HUES64 (cell line): ENCODE results near the gene TADA2A.

Experiments used
- H3K27ac ChIP-seq: 2 replicates; pipeline ENCODE4 v1.7.0; 2013; ENCODE audit warnings: low read depth, low read length, inconsistent platforms
- H3K27me3 ChIP-seq: 2 replicates; pipeline ENCODE4 v1.6.1; 2013; ENCODE audit warnings: mild to moderate bottlenecking, low read length; ENCODE audit not compliant: insufficient read depth
- H3K36me3 ChIP-seq: 2 replicates; pipeline ENCODE4 v1.6.1; 2013; ENCODE audit warnings: mild to moderate bottlenecking, low read length; ENCODE audit not compliant: insufficient read depth
- H3K4me1 ChIP-seq: 2 replicates; pipeline ENCODE4 v1.6.1; 2013; ENCODE audit warnings: mild to moderate bottlenecking, low read length, moderate library complexity; ENCODE audit not compliant: insufficient read depth
- H3K4me3 ChIP-seq: 2 replicates; pipeline ENCODE4 v1.5.1; 2013; ENCODE audit warnings: mild to moderate bottlenecking, low read length, moderate library complexity
- H3K9ac ChIP-seq: 2 replicates; pipeline ENCODE4 v1.6.1; 2013; ENCODE audit warnings: mild to moderate bottlenecking, low read depth, low read length
- H3K9me3 ChIP-seq: 2 replicates; pipeline ENCODE4 v1.6.1; 2013; ENCODE audit warnings: low read depth, low read length; ENCODE audit not compliant: insufficient read depth
- WGBS: fragments of 150-250, 120-280 bp; methylation state at CpG from one replicate; pipeline ENCODE4 v1.1.7; 2013; ENCODE audit warnings: missing lambda C conversion rate; 5-methylcytosine and 5-hydroxymethylcytosine counted together

Gene TADA2A

DNA sequence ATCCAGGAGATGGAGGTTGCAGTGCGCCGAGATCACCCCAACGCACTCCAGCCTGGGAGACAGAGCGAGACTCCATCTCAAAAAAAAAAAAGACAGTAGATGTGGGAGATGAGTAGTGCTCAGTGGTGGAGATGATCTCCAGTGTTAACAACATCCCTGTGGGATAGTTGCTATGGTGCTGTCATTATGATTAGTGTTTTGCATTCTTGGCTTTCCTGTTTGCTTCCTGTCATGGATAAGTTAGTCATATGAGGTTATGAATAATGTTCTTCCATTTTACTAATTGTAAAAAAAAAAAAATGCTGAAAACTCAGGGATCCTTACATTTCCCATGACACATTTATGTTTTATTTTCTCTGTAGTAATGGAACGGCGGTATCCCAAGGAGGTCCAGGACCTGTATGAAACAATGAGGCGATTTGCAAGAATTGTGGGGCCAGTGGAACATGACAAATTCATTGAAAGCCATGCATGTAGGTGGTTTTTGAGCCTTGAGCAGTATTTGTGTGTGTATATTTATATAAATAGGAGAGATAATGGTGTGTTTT lies 58.5 kb downstream of the TADA2A start:
- WGBS: 98% methylated on average over 7 of the region's 7 CpGs
- no peak overlapping the region for H3K27ac ChIP-seq

DNA sequence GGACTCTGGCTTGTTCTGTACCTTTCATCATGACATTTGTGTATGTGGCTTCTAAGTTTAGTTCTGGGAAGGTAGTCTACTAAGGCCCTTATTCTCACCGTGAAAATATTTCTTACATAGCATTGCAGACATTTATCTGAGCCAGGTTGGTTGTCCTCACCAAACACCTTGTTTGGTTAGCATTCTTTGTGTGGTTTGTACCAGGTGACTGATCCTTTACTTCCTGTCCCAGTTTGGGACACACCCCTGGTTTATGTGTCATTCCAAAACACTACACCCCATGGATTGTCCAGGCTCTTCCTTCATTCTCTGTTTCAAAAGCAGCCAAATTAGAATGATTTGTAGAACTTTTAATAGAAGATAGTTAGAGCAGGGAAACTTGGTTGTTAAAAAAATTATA lies 59.8 kb downstream of the TADA2A start:
- no peak overlapping the region for H3K4me3 ChIP-seq
- H3K4me1 ChIP-seq: no peaks in the 10 kb centered on the region
- no peaks in the 10 kb centered on the region for H3K9me3 ChIP-seq
- no peak overlapping the region for H3K27ac ChIP-seq
- no peak overlapping the region for H3K9ac ChIP-seq
- H3K27me3 ChIP-seq: no peaks in the 10 kb centered on the region
- no CpG with 5 or more reads among the region's 1 CpG for WGBS
- H3K36me3 ChIP-seq: peaks cover 59% of the 10 kb centered on the region

More for the DNA sequence above, 58.5 kb downstream of the TADA2A start:
- Histone ChIP-seq H3K36me3 (peaks cover 48% of the 10 kb centered on the region), H3K27me3 (no peaks in the 10 kb centered on the region), H3K9me3 (no peaks in the 10 kb centered on the region), H3K9ac (no peak overlapping the region), H3K4me1 (no peaks in the 10 kb centered on the region), H3K4me3 (no peak overlapping the region)

- no peaks in the 10 kb centered on the region for H3K9me3 ChIP-seq
- H3K9ac ChIP-seq: no peak overlapping the region
- no peaks in the 10 kb centered on the region for H3K4me1 ChIP-seq
- 93% methylated on average over 7 of the region's 7 CpGs for WGBS
- H3K27me3 ChIP-seq: no peaks in the 10 kb centered on the region
- no peak overlapping the region for H3K27ac ChIP-seq
- peaks cover 71% of the 10 kb centered on the region for H3K36me3 ChIP-seq
- H3K4me3 ChIP-seq: no peak overlapping the region
Measured at GRCh38 chr17:37470181-37470580, 63.5 kb downstream of the TADA2A start.

DNA sequence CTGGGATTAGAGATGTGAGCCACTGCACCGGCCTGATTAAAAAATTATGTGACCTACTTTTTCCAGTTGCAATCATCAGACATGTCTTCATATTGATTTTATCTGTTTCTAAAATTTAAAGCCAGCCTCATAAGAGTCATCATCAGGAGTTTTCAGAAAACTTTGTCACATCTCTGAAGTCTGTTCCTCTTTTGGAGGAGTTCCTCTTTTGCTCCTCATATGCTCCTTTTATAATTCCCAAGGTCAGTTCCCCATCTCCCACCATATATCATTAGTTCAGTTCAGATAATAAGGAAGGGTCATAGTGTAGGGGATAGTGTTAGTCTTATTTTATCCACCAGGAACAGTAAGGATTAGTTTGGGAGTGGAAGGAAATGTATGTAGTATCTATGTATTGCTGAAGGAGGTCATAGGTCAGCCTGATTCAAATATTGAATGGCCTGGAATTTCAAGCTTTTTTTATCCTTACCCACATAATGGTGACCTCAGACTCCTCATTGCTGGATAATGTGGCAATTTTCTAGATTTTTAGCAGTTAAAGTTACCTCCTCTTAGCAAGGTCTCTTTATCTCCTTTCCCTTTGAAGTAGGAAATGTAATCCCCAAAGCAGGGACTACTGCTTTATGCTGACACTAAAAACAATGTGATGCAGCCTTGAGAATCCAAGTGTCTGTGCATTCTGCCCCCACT lies 69.2 kb downstream of the TADA2A start:
- Histone ChIP-seq H3K27me3 (no peaks in the 10 kb centered on the region), H3K9ac (no peak overlapping the region), H3K9me3 (no peaks in the 10 kb centered on the region), H3K4me1 (no peaks in the 10 kb centered on the region), H3K36me3 (peaks cover 70% of the 10 kb centered on the region), H3K4me3 (no peak overlapping the region), H3K27ac (no peak overlapping the region)
- WGBS: 100% methylated on average over 1 of the region's 1 CpG

GRCh38 chr17:37476431-37477120 lies 69.9 kb downstream of the TADA2A start:
- H3K4me3 ChIP-seq: no peak overlapping the region
- no peak overlapping the region for H3K27ac ChIP-seq
- H3K9ac ChIP-seq: no peak overlapping the region
- peaks cover 66% of the 10 kb centered on the region for H3K36me3 ChIP-seq
- 0 out of 2 replicates have a peak, but pooled peaks cover 4% of the 10 kb centered on the region for H3K4me1 ChIP-seq
- no peaks in the 10 kb centered on the region for H3K9me3 ChIP-seq
- no peaks in the 10 kb centered on the region for H3K27me3 ChIP-seq
- WGBS: 94% methylated on average over 4 of the region's 4 CpGs

GRCh38 chr17:37478187-37478586 lies 71.5 kb downstream of the TADA2A start:
- Histone ChIP-seq H3K9me3 (no peaks in the 10 kb centered on the region), H3K4me1 (peaks cover 9% of the 10 kb centered on the region), H3K9ac (no peak overlapping the region), H3K27ac (no peak overlapping the region), H3K27me3 (no peaks in the 10 kb centered on the region), H3K36me3 (peaks cover 58% of the 10 kb centered on the region), H3K4me3 (no peak overlapping the region)
- 87% methylated on average over 2 of the region's 2 CpGs for WGBS

GRCh38 chr17:37479025-37479424 lies 72.3 kb downstream of the TADA2A start:
- 93% methylated on average over 1 of the region's 1 CpG for WGBS
- H3K4me1 ChIP-seq: peaks cover 17% of the 10 kb centered on the region
- H3K9me3 ChIP-seq: no peaks in the 10 kb centered on the region
- H3K27ac ChIP-seq: no peak overlapping the region
- H3K4me3 ChIP-seq: no peak overlapping the region
- H3K36me3 ChIP-seq: peaks cover 50% of the 10 kb centered on the region
- H3K27me3 ChIP-seq: no peaks in the 10 kb centered on the region
- no peak overlapping the region for H3K9ac ChIP-seq

GRCh38 chr17:37480427-37480826 lies 73.7 kb downstream of the TADA2A start:
- no peak overlapping the region for H3K4me3 ChIP-seq
- peaks cover 41% of the 10 kb centered on the region for H3K36me3 ChIP-seq
- no peaks in the 10 kb centered on the region for H3K27me3 ChIP-seq
- no peak overlapping the region for H3K9ac ChIP-seq
- H3K4me1 ChIP-seq: peaks cover 17% of the 10 kb centered on the region
- H3K27ac ChIP-seq: no peak overlapping the region
- WGBS: 97% methylated on average over 2 of the region's 2 CpGs
- H3K9me3 ChIP-seq: no peaks in the 10 kb centered on the region

DNA sequence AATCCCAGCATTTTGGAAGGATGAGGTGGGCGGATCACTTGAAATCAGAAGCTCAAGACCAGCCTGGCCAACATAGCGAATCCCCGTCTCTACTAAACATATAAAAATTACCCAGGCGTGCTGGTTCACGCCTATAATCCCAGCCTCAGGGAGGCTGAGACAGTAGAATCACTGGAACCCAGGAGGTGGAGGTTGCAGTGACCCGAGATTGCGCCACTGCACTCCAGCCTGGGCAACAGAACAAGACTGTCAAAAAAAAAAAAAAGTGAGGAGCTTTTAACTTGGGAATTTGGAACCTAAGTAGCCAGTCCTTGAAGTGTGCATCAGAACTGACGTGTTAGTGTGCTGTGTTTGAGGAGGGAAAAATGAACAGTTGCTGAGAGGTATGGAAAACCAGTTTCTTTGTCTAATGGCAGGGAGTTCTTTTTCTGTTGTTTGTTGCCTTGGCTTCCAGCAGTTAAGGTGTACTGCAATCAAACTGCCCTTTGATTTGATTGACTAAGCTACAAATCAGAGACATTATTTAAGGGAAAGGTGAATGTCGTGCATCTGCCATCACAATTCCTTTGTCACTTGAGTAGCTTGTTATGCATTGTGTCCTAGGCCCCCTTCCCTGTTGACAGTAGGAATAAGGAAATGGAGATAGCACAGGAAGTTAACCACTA lies 74.4 kb downstream of the TADA2A start:
- Histone ChIP-seq H3K9me3 (no peaks in the 10 kb centered on the region), H3K36me3 (peaks cover 34% of the 10 kb centered on the region), H3K4me3 (no peak overlapping the region), H3K27me3 (no peaks in the 10 kb centered on the region), H3K9ac (no peak overlapping the region), H3K27ac (no peak overlapping the region), H3K4me1 (peaks cover 17% of the 10 kb centered on the region)
- WGBS: 92% methylated on average over 9 of the region's 9 CpGs

DNA sequence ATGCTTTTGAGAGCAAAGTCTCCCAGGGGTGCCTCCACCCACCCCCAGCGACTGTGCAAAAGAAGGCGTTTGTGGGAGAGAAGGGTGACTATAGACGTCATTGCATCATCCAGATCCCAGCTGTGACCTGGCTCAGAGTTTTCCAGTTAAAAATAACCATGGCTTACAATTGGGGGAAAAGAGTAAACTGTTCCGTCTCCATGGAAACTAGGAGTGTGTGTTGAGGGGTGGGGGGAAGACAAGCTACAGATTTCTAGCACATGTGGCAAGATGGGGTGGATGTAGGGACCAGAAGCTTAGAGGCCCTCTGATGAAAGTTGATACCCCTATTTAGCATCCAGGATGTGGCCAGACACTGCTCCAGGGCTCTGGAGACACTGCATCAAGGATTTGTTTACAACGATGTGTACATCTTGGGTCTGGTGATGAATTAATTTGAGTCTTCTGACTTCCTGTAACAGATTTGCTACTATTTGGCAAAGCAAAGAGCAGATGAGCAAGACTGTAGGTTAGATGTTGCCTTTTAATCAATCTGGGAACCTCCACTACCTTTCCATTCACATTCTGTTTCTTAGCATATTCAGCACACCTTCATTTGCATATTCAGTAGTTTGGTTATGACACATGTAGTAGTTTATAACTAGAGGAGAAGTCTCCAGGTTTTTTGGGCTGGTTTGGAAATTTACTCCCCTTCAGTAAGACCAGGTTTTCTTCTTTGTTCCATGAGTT lies 76.8 kb downstream of the TADA2A start:
- Histone ChIP-seq H3K27ac (no peak overlapping the region), H3K4me3 (no peak overlapping the region), H3K36me3 (peaks cover 12% of the 10 kb centered on the region), H3K4me1 (peaks cover 26% of the 10 kb centered on the region), H3K9ac (no peak overlapping the region), H3K27me3 (no peaks in the 10 kb centered on the region; the same call in 1 of the 2 replicates), H3K9me3 (no peaks in the 10 kb centered on the region)
- 88% methylated on average over 5 of the region's 5 CpGs for WGBS
